Caco-2 (cell line): ENCODE results near the gene ACHE. TPM values are rescaled to one million over a fixed set of nuclear protein-coding genes. Genes with fewer than 3 reads are reported as not detected.
A peak's percentile ranks its signal among the peaks of the same experiment; 100 is the strongest.

Experiments
- BruUV-seq: library from RNA; stranded (reverse); fragments of 400-500 nt; replicated peaks from 2 replicates; lab custom pipeline; 2021; lab: Mats Ljungman, UMichigan
- CTCF ChIA-PET: fragments of 300-600 bp; sonication (Branson Sonifier 250); formaldehyde crosslinking; loops from one replicate; lab custom pipeline; 2022; ENCODE audit warnings: antibody characterized with exemption; lab: Charles Lee
- POLR2A ChIA-PET: fragments of 300-600 bp; sonication (Branson Sonifier 250); formaldehyde crosslinking; loops from one replicate; lab custom pipeline; 2022; ENCODE audit warnings: antibody characterized with exemption; lab: Charles Lee
- DNase-seq, 2 experiments: peaks; one replicate each; pipeline versions ENCODE4 v3.0.0 to v3.0.0-alpha.2; 2020 to 2022
- H3K27me3 ChIP-seq: replicated peaks from 2 replicates; pipeline ENCODE4 v1.6.0; 2011; ENCODE audit warnings: low read length; ENCODE audit not compliant: control insufficient read depth, insufficient read depth
- H3K36me3 ChIP-seq: 2 replicates; pipeline ENCODE4 v1.5.1; 2011; ENCODE audit warnings: low read length; ENCODE audit not compliant: control insufficient read depth, insufficient read depth
- H3K4me1 ChIP-seq: fragments of 250-450 bp; sonication (Bioruptor Pico); 2 replicates; pipeline ENCODE4 v1.5.1; 2020; ENCODE audit warnings: mild to moderate bottlenecking
- H3K4me3 ChIP-seq: 2 replicates; pipeline ENCODE4 v1.5.1; 2011; ENCODE audit warnings: low read depth, mild to moderate bottlenecking, control low read depth, low read length
- H3K9me3 ChIP-seq: fragments of 250-450 bp; sonication (Bioruptor Pico); 2 replicates; pipeline ENCODE4 v1.5.1; 2020; ENCODE audit warnings: mild to moderate bottlenecking, moderate library complexity
- H3K27ac Mint-ChIP-seq: one replicate; pipeline ENCODE4 v1.8.0; 2022; ENCODE audit warnings: mixed read lengths; ENCODE audit not compliant: unreplicated experiment
- H3K27me3 Mint-ChIP-seq: one replicate; pipeline ENCODE4 v1.8.0; 2022; ENCODE audit warnings: mixed read lengths; ENCODE audit not compliant: insufficient read depth, unreplicated experiment
- H3K36me3 Mint-ChIP-seq: one replicate; pipeline ENCODE4 v1.8.0; 2022; ENCODE audit warnings: mild to moderate bottlenecking, mixed read lengths; ENCODE audit not compliant: insufficient read depth, unreplicated experiment
- H3K4me1 Mint-ChIP-seq: one replicate; pipeline ENCODE4 v1.8.0; 2022; ENCODE audit warnings: low read depth, mixed read lengths; ENCODE audit not compliant: unreplicated experiment
- H3K4me3 Mint-ChIP-seq: one replicate; pipeline ENCODE4 v1.8.0; 2022; ENCODE audit warnings: mild to moderate bottlenecking, moderate library complexity, mixed read lengths; ENCODE audit not compliant: unreplicated experiment
- H3K9me3 Mint-ChIP-seq: one replicate; pipeline ENCODE4 v1.8.0; 2022; ENCODE audit warnings: mixed read lengths; ENCODE audit not compliant: unreplicated experiment
- intact Hi-C: fragments of 100-400 bp; cut with micrococcal nuclease; formaldehyde crosslinking; loops from one replicate; pipeline ENCODE4 v1.10.0; 2022; ENCODE audit not compliant: unreplicated experiment
- total RNA-seq: library from RNA; stranded (reverse); gene quantifications from 2 replicates; pipeline ENCODE4 v1.2.3, GENCODE V29; 2022
- TF ChIP-seq, protein P1 (sequence below), 2 experiments: fragments of 200-600 bp in 1 of 2; IDR thresholded peaks; 1 replicate in 1 of 2; 2 replicates in 1 of 2; pipeline versions ENCODE4 v1.5.1 to v1.8.0; 2011 to 2022; ENCODE audit warnings: antibody characterized with exemption in 1 of 2, control low read depth in 1 of 2, inconsistent platforms in 1 of 2, low read depth in 1 of 2, low read length in 1 of 2, mild to moderate bottlenecking in 1 of 2, moderate library complexity in 1 of 2; ENCODE audit not compliant: insufficient read depth in 1 of 2, severe bottlenecking in 1 of 2, unreplicated experiment in 1 of 2

Gene ACHE
- total RNA-seq, 1 experiment from 2014 or later = 19.0 TPM

DNA sequence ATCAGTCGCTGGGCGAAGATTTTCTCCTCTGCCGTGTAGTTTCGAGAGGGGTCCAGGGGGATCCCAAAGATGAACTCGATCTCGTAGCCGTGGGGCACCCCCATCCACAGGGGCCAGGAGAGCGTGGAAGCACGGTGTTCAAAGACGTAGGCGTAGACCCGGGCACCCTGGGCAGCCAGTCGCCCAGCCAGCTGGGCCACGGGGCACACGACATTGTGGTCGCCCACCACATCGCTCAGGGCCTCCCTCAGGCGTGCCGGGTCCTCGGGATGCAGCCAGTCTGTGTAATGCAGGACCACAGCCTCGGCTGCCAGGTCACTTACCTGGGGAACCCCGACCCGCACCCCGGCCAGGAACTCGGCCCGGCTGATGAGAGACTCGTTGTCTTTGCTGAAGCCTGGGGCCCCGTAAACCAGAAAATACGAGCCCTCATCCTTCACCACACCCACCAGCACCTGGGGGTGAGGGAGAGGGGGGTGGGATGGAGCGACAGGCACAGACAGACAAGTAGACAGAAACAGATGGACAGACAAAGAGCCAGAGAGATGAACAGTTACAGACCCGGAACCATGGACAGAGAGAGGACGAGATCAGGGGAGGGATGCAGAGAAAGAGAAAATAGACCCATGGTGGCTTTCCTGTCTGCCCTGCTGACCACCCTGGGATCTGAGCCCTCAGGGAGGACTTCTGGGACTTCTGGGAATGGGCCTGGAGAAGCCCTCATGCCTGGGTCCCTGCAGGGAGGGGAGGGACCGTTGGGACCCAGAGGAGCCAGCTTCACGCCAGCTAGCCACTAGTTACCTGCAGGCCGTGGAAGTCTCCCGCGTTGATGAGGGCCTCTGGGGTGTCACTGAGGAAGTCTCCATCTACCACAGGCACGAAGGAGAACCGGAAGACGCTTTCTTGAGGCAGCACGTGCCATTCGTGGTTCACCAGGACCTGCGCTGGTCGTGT lies 3.0 kb downstream of the ACHE start:
- H3K4me3 Mint-ChIP-seq = peak overlapping the region; percentile 88
- H3K9me3 ChIP-seq = no peaks in the 10 kb centered on the region
- DNase-seq = no peak
- peaks cover 41% of the 10 kb centered on the region for H3K4me1 Mint-ChIP-seq
- peak overlapping the region; percentile 87 for H3K27ac Mint-ChIP-seq
- ChIA-PET CTCF (no interaction called here), POLR2A (no interaction called here)
- H3K9me3 Mint-ChIP-seq = no peaks in the 10 kb centered on the region
- H3K4me1 ChIP-seq = peaks cover 32% of the 10 kb centered on the region
- H3K27me3 ChIP-seq = no peaks in the 10 kb centered on the region
- no TSS peak for BruUV-seq
- TF ChIP-seq, protein P1, sequence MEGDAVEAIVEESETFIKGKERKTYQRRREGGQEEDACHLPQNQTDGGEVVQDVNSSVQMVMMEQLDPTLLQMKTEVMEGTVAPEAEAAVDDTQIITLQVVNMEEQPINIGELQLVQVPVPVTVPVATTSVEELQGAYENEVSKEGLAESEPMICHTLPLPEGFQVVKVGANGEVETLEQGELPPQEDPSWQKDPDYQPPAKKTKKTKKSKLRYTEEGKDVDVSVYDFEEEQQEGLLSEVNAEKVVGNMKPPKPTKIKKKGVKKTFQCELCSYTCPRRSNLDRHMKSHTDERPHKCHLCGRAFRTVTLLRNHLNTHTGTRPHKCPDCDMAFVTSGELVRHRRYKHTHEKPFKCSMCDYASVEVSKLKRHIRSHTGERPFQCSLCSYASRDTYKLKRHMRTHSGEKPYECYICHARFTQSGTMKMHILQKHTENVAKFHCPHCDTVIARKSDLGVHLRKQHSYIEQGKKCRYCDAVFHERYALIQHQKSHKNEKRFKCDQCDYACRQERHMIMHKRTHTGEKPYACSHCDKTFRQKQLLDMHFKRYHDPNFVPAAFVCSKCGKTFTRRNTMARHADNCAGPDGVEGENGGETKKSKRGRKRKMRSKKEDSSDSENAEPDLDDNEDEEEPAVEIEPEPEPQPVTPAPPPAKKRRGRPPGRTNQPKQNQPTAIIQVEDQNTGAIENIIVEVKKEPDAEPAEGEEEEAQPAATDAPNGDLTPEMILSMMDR (IDR thresholded peaks at IDR 0.05; ENCODE audit: insufficient read depth in 1 of 2, low read depth in 1 of 2, low read length in 1 of 2, severe bottlenecking in 1 of 2, unreplicated experiment in 1 of 2) = no peak
- intact Hi-C loops = no loop called here
- peaks cover 39% of the 10 kb centered on the region for H3K36me3 Mint-ChIP-seq
- no peak overlapping the region for H3K4me3 ChIP-seq
- H3K27me3 Mint-ChIP-seq = no peaks in the 10 kb centered on the region
- no peaks in the 10 kb centered on the region; the same call in 1 of the 2 replicates for H3K36me3 ChIP-seq

DNA sequence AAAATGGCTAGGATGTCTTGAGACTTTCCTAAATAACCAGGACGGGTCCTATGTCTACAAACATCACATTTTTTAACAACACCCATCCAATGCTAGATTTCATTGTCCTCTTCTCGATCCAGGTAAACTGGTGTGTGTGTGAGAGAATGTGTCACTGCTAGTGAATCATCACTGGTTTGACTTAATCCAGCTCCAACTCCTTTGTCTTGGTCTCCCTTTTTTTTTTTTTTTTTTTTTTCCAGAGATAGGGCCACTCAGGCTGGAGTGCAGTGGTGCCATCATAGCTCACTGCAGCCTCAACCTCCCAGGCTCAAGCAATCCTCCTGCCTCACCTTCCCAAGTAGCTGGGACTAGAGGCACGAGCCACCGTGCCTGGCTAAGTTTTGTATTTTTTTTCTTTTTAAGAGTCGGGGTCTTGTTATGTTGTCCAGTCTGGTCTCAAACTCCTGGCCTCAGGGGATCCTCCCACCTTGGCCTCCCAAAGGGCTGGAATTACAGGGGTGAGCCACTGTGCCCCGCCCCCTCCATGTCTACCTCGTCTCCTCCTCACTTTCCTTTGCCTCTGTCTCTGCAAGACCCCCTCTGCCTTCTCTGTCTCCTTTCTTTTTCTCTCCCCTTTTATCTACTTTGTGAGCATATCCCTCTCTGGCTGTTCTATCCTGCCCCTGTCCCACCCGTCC lies 4.0 kb downstream of the ACHE start:
- ChIA-PET POLR2A (interaction anchor here (0.6 kb wide), 1 partner anchor 325 kb away, joined by 7 read pairs; no protein-coding TSS in a partner anchor), CTCF (interaction anchor here (0.6 kb wide), 2 partner anchors 92 to 460 kb away, joined by 4 to 6 read pairs; no protein-coding TSS in a partner anchor)
- Mint-ChIP-seq H3K4me3 (peak overlapping the region; percentile 88), H3K27ac (peak overlapping the region; percentile 87), H3K36me3 (peaks cover 48% of the 10 kb centered on the region), H3K27me3 (no peaks in the 10 kb centered on the region), H3K4me1 (peaks cover 49% of the 10 kb centered on the region), H3K9me3 (no peaks in the 10 kb centered on the region)
- H3K4me1 ChIP-seq = peaks cover 26% of the 10 kb centered on the region
- H3K9me3 ChIP-seq = no peaks in the 10 kb centered on the region
- no peak for DNase-seq
- H3K27me3 ChIP-seq = no peaks in the 10 kb centered on the region
- H3K4me3 ChIP-seq = no peak overlapping the region
- intact Hi-C loops = no loop called here
- H3K36me3 ChIP-seq = no peaks in the 10 kb centered on the region; the same call in 1 of the 2 replicates
- no TSS peak for BruUV-seq
- TF ChIP-seq, protein P1 (IDR thresholded peaks at IDR 0.05; ENCODE audit: insufficient read depth in 1 of 2, low read depth in 1 of 2, low read length in 1 of 2, severe bottlenecking in 1 of 2, unreplicated experiment in 1 of 2) = no peak
